ENCODE results near the gene CLN6.
"Not testable (repeated sequence)": the region's sequence is repeated elsewhere in the genome, so short reads cannot be mapped to it uniquely, and the experiment has no call there.

Gene CLN6

DNA sequence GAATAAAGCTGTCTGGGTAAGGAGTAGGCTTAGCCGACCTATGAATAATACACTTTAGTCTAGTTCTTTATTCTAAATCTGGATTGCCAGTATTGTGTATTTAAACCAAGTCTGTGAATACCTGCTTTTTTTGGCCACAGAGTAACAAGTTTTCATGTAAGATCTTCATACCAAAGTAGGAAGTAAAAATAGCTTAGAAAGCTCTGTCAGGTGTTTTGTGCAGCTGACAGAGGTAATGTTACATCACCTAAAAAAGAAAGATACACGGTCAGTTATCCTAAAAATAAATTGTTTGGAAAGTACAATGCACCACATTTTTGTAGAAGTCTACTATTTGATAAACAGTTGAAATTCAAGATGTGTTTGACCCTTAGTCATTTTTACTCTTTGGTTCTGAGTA lies 40.9 kb downstream of the CLN6 start:
- DNase-seq (ENCODE audit: low spot score): no peak

DNA sequence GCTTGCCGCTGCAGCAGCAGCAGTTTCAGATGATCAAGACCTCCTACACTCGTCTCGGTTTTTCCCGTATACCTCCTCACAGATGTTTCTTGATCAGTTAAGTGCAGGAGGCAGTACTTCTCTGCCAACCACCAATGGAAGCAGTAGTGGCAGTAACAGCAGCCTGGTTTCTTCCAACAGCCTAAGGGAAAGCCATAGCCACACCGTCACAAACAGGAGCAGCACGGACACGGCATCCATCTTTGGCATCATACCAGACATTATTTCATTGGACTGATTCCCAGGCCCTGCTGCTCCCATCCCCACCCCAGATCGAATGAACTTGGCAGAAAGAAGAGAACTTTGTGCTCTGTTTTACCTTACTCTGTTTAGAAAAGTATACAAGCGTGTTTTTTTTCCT lies 42.0 kb downstream of the CLN6 start:
- DNase-seq (ENCODE audit: low spot score): peak; percentile 73

DNA sequence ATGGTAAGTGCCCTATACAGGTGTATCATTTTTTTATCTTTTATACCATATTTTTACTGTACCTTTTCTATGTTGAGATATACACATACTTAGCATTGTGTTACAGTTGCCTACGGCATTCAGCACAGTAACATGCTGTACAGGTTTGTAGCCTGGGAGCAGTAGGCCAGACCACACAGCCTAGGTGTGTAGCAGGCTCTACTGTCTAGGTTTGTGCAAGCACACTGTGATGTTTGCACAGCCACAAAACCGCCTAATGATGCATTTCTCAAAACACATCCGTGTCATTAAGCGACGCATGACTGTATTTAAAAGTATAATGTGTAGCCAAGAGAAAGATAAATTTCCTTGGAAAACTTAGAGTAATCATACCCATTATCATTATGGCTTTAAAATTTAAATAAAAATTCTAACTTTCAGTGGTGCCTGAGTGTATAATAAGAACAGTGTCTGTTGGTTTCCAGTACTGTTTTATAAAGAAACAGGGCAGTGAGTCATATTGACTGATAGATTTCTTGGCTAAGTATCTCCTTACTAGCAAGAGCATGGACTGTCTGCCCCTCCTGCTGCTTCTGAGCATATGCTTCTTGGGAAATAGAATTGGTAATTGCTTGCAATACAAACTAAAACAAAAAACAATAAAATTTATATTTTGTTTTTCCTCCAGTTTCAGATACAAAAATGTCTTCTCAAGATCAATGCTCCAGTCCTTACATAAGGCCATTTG lies 42.7 kb downstream of the CLN6 start:
- peak; percentile 79 for DNase-seq (ENCODE audit: low spot score)

DNA sequence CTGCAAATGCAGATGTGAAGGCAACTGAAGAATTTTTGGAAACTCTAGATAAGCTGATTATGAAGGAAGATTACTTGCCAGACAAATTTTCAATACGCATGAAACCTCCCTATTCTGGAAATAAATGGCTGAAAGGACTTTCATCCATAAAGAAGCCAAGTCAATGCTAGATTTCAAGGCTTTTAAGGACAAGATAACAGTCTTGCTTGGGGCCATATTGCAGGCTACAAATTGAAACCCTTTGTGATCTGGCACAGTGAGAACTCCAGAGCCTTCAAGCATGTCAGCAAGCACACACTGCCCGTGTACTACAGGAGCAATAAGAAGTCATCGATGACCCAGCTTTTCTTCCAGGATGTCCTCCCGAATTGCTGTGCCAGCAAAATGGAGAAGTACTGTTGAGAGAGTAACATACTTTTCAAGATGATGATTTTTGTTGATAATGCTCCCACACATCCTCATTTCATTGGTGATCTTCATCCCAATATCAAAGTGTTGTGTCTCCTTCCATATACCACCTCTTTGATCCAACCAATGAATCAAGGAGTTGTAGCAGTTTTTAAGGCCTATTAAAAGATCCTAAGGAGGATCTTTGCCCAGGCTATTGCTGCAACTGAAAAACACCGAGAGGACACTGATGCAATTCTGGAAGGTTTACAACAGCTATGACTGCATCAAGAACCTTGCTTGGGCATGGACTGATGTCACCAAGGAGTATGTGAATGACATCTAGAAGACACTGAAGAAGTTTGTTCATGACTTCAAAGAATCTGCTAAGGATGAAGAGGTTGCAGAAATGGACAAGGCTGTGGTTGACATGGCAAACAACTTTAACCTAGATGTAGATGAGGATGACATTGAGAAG lies 44.7 kb downstream of the CLN6 start:
- DNase-seq (ENCODE audit: low spot score): no peak

DNA sequence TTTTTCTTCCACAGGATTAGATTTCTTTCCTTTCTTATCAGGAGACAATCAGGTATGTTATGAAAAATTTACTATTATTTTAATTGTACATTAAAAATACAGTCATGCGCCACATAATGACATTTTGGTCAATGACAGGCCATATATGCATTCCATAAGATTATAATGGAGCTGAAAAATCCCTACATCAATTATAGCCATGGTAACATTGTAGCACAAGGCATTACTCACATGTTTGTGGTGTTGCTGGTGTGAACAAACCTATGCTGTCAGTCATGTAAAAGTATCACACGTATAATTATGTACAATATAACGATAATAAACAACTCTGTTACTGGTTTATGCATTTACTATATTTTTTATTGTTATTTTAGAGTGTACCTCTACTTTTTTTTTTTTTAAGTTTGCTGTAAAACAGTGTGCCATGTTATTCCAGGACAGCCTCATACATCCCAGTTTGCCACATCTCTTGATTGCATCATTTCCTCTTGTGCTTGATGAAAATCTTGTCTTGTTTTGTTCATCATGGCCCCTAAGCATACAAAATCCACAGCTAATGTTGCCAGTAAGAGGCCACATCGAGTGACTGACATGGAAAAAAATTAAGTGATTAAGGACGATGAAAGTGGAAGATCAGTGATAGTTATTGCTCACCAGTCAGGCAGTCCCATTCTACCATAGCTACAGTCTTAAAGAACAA lies 45.8 kb downstream of the CLN6 start:
- no peak for DNase-seq (ENCODE audit: low spot score)

DNA sequence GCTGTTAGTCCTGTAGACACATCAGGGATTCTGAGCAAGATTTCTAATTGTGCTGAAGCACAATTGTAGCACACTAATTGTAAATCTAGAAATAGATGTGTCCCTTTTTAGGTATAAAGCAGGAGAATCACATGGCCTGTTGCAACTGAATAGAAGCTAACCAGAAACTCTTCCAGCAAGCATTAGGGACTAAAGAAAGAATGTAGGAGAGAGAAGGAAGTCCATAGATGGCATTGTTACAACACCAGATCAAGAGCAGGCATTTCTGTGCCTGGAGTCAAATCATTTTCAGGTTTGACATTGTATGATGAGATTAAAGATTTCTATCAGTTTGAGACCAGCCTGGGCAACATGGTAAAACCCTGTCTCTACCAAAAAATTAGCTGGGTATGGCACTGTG lies 51.8 kb downstream of the CLN6 start:
- peak; percentile 70 for DNase-seq (ENCODE audit: low spot score)

DNA sequence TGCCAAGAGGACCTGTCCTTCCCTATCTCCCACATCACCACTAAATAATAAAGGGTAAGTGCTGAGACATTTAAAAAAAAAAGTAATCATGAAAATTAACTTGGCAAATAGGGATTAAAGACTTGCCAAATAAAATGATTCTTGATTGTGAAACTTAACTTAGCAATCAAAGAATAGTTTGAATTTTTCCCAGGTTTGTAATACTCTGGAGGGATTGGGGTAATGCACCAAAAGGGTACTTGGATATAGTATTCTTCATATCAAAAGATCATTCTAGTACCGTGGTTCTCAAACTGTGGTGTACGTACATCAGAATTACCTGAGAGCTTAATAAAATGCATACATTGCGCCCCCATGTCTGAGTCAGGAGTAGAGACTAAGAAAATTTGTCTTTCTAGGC lies 52.9 kb downstream of the CLN6 start:
- DNase-seq (ENCODE audit: low spot score): peak; percentile 45

DNA sequence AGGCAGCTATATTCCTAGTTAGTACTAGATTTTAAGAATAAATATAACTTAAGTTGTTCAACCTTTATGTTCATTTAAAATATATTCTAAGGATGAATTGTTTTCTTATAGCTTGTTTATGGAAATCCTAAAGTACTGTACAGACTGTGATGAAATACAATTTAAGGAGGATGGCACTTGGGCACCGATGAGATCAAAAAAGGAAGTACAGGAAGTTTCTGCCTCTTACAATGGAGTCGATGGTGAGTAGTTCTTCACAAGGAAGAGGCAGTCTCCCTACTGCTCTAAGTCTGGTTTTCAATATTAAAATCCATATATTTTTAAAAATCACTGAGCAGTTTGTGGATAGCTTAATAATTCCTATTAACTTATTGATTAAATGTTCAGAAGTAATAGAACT lies 54.0 kb downstream of the CLN6 start:
- no peak for DNase-seq (ENCODE audit: low spot score)

DNA sequence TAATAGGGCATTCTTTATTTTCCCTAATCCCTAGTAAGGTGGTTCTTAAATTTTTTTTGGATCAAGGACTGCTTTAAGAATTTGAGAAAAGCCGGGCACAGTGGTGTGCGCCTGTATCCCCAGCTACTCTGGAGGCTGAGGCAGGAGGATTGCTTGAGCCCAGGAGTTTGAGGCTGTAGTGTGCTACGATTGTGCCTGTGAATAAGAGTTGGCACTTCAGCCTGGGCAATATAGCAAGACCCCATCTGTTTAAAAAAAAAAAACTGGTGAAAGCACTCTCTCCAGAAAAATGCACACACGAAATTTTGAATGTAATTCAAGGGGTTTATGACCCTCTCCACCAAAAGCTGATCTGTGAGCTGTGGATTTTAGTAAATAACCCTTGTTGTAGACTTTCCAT lies 56.4 kb downstream of the CLN6 start:
- no peak for DNase-seq (ENCODE audit: low spot score)

DNA sequence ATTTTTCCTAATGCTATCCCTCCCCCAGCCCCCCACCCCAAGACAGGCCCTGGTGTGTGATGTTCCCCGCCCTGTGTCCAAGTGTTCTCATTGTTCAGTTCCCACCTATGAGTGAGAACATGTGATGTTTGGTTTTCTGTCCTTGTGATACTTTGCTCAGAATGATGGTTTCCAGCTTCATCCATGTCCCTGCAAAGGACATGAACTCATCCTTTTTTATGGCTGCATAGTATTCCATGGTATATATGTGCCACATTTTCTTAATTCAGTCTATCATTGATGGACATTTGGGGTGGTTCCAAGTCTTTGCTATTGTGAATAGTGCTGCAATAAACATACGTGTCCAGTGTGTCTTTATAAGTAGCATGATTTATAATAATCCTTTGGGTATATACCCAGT lies 57.5 kb downstream of the CLN6 start:
- not testable (repeated sequence) for DNase-seq (ENCODE audit: low spot score)

DNA sequence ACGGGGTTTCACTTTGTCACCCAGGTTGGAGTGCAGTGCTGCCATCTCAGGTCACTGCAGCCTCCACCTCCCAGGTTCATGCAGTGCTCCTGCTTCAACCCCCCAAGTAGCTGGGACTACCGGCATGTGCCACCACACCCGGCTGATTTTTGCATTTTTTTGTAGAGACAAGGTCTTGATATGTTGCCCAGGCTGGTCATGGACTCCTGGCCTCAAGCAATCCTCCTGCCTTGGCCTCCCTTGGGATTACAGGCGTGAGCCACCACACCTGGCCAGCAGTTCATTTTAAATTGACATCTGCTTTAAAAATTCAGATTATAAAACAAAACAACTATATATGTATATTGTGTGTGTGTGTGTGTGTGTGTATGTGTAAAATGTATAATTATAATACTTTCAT lies 62.7 kb downstream of the CLN6 start:
- DNase-seq (ENCODE audit: low spot score): no peak

DNA sequence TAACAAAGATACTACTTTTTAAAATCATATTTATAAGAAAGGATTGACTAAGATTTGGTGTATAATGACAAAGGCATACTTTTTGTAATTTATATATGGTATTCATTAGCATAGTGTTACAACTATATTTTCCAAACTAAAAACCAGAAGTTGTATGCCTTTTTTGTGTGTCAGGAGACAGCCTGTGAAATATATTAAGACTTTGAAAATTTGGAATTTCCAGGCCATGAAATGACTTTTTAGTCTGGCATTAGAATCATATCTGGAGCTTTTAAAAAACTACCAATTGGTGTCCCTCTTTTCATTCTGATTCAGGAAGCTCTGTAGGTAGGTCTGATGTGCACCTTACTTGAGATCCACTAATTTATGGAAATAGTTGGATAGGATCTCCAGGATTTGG lies 66.3 kb downstream of the CLN6 start:
- DNase-seq (ENCODE audit: low spot score): no peak

DNA sequence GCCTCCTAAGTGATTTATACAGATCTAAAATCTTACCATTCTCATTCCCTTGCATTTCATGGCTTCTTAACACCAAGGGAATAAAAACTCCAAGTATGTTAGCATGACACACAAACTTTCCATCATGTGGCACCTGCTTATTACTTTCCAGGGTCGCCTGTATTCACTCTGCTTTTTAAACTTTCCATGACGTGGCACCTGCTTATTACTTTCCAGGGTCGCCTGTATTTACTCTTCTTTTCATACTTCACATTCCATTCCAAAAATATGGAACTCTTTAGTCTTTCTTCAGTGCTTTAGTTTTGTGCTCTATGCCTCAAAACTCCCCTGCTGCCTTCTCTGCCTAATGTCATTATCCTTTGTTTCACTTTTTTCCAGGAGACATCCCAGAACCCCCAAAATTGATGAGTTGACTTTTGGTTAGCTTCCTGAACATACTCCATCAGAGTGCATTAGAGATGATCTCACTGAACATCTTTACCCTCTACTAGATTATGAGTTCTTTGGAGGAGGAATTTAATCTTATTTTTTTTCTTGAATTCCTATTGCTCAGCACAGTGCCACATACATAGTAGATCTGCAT lies 71.4 kb downstream of the CLN6 start:
- no peak for DNase-seq (ENCODE audit: low spot score)

DNA sequence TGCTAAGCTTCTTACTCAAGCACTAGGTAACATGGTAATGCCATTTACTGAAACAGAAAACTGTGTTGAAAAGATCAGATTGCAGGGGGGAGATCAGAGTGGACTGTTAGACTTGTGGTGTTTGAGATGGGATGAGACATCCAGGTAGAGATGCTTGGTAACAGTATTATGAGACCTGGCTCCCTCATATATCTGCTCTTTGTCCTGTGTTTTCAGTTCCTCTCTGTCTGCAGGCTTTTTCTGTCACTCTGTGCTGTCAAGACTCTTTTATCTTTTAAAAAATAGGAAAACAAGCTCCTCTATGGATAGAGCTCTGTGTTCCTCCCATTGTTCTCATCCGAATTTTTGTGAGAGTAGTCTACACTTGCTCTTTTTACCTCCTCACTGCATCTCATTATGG lies 72.5 kb downstream of the CLN6 start:
- no peak for DNase-seq (ENCODE audit: low spot score)

Measured in AG20443 (cell line).